ENCODE data around the gene PLA2G4E. TPM values are rescaled to one million over a fixed set of nuclear protein-coding genes. Genes with fewer than 3 reads are reported as not detected.

The PLA2G4E gene
- total RNA-seq, 1 experiment from 2014 or later = not detected

DNA sequence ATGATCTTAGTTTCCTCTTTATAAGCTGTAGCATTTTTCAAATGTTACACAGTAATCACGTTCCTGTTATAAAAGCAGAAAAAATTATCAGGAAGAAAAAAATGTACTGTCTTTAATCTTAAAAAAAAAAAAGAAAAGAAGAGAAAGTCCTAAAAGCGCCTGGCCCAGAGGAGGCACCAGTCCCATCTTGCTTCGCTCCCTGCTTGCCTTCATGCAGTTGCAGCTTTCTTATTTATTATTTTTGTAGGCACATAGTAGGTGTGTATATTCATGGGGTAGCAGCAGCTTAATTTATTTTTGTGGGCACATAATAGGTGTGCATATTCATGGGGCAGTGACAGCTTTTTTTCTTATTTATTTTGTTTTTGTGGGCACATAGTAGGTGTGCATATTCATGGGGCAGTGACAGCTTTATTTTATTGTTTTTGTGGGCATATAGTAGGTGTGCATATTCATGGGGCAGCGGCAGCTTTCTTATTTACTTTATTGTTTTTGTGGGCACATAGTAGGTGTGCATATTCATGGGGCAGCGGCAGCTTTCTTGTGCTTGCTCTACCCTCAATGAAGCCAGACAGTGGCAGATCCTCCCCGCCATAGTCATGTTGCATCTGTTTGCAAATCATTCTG is 43.0 kb downstream of the PLA2G4E start:
- H3K4me3 ChIP-seq (ENCODE audit: low read depth, low read length, poor library complexity, severe bottlenecking) = no peak overlapping the region
- DNase-seq (ENCODE audit: low spot score) = no peak
- H3K27me3 ChIP-seq (replicated peaks; ENCODE audit: insufficient read depth, low read depth, low read length, poor library complexity) = no peaks in the 10 kb centered on the region
- intact Hi-C loops (cut with micrococcal nuclease; ENCODE audit: unreplicated experiment) = loop anchor here (10.0 kb wide), 1 partner anchor 497 kb away; no protein-coding TSS in a partner anchor
- POLR2A ChIA-PET (ENCODE audit: low non-redundant PET) = no interaction called here
- CTCF ChIA-PET = interaction anchor here (0.6 kb wide), 1 partner anchor 84 kb away, joined by 3 read pairs; no protein-coding TSS in a partner anchor
- no peak for TF ChIP-seq EZH2 (IDR thresholded peaks at IDR 0.05; ENCODE audit: borderline replicate concordance, low read depth, low read length, poor library complexity, severe bottlenecking)
- TF ChIP-seq, protein P1, sequence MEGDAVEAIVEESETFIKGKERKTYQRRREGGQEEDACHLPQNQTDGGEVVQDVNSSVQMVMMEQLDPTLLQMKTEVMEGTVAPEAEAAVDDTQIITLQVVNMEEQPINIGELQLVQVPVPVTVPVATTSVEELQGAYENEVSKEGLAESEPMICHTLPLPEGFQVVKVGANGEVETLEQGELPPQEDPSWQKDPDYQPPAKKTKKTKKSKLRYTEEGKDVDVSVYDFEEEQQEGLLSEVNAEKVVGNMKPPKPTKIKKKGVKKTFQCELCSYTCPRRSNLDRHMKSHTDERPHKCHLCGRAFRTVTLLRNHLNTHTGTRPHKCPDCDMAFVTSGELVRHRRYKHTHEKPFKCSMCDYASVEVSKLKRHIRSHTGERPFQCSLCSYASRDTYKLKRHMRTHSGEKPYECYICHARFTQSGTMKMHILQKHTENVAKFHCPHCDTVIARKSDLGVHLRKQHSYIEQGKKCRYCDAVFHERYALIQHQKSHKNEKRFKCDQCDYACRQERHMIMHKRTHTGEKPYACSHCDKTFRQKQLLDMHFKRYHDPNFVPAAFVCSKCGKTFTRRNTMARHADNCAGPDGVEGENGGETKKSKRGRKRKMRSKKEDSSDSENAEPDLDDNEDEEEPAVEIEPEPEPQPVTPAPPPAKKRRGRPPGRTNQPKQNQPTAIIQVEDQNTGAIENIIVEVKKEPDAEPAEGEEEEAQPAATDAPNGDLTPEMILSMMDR (conservative IDR thresholded peaks at IDR 0.05; ENCODE audit: low read depth, low read length) = no peak
- H3K27ac ChIP-seq (ENCODE audit: low read depth, low read length, poor library complexity, severe bottlenecking) = no peak overlapping the region
- H3K4me1 ChIP-seq (ENCODE audit: insufficient read depth, low read length, poor library complexity, severe bottlenecking) = no peaks in the 10 kb centered on the region
- BruUV-seq (replicated peaks) = no TSS peak
- H3K9me3 ChIP-seq (ENCODE audit: low read depth, low read length, poor library complexity, severe bottlenecking) = no peaks in the 10 kb centered on the region
- no peaks in the 10 kb centered on the region for H3K36me3 ChIP-seq (ENCODE audit: insufficient read depth, low read length, poor library complexity, severe bottlenecking)

DNA sequence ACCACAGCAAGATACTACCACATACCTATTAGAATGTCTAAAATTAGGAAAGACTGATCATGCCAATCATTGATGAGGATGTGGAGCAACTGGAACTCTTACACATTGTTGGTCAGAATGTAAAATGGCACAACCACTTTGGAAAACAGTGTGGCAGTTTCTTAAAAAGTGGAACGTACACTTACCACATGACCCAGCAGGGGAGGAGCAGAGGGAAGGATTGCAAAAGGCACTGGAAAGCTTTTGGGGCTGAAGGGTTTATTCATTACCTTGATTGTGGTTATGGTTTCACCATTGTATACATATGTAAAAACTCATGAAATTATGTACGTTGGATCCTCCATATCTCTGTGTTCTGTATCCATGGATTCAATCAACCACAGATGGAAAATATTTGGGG is 45.2 kb downstream of the PLA2G4E start:
- no TSS peak for BruUV-seq (replicated peaks)
- Histone ChIP-seq H3K9me3 (ENCODE audit: low read depth, low read length, poor library complexity, severe bottlenecking) (no peaks in the 10 kb centered on the region), H3K27ac (ENCODE audit: low read depth, low read length, poor library complexity, severe bottlenecking) (no peak overlapping the region), H3K27me3 (replicated peaks; ENCODE audit: insufficient read depth, low read depth, low read length, poor library complexity) (no peaks in the 10 kb centered on the region), H3K36me3 (ENCODE audit: insufficient read depth, low read length, poor library complexity, severe bottlenecking) (no peaks in the 10 kb centered on the region), H3K4me3 (ENCODE audit: low read depth, low read length, poor library complexity, severe bottlenecking) (no peak overlapping the region), H3K4me1 (ENCODE audit: insufficient read depth, low read length, poor library complexity, severe bottlenecking) (peaks cover 8% of the 10 kb centered on the region)
- intact Hi-C loops (cut with micrococcal nuclease; ENCODE audit: unreplicated experiment) = loop anchor here (10.0 kb wide), 1 partner anchor 499 kb away; no protein-coding TSS in a partner anchor
- CTCF ChIA-PET = no interaction called here
- no peak for TF ChIP-seq EZH2 (IDR thresholded peaks at IDR 0.05; ENCODE audit: borderline replicate concordance, low read depth, low read length, poor library complexity, severe bottlenecking)
- TF ChIP-seq, protein P1 (conservative IDR thresholded peaks at IDR 0.05; ENCODE audit: low read depth, low read length) = no peak
- POLR2A ChIA-PET (ENCODE audit: low non-redundant PET) = no interaction called here
- no peak for DNase-seq (ENCODE audit: low spot score)

DNA sequence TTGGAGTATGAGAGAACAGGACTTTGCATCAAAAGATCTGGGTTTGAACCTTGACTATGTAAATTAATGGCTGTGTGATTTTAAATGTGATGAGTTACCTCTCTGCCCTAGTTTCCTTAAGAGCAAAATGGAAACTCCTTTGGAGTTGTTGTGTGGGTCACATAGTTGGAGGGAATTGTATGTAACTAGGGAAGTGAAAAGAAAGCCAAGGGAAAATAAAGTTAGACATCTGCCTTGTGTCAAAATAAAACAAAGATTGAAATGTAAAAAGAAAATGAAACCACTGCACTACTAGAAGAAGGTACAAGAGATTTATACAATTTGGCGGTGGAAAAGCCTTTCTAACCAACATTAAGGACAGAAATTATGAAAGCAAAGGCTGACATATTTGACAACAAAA is 46.8 kb downstream of the PLA2G4E start:
- Histone ChIP-seq H3K4me3 (ENCODE audit: low read depth, low read length, poor library complexity, severe bottlenecking) (no peak overlapping the region), H3K27ac (ENCODE audit: low read depth, low read length, poor library complexity, severe bottlenecking) (no peak overlapping the region), H3K27me3 (replicated peaks; ENCODE audit: insufficient read depth, low read depth, low read length, poor library complexity) (no peaks in the 10 kb centered on the region), H3K9me3 (ENCODE audit: low read depth, low read length, poor library complexity, severe bottlenecking) (no peaks in the 10 kb centered on the region), H3K4me1 (ENCODE audit: insufficient read depth, low read length, poor library complexity, severe bottlenecking) (peaks cover 22% of the 10 kb centered on the region), H3K36me3 (ENCODE audit: insufficient read depth, low read length, poor library complexity, severe bottlenecking) (no peaks in the 10 kb centered on the region)
- TF ChIP-seq EZH2 (IDR thresholded peaks at IDR 0.05; ENCODE audit: borderline replicate concordance, low read depth, low read length, poor library complexity, severe bottlenecking) = no peak
- TF ChIP-seq, protein P1 (conservative IDR thresholded peaks at IDR 0.05; ENCODE audit: low read depth, low read length) = no peak
- ChIA-PET CTCF (no interaction called here), POLR2A (ENCODE audit: low non-redundant PET) (no interaction called here)
- intact Hi-C loops (cut with micrococcal nuclease; ENCODE audit: unreplicated experiment) = loop anchor here (10.0 kb wide), 1 partner anchor 501 kb away; no protein-coding TSS in a partner anchor
- no peak for DNase-seq (ENCODE audit: low spot score)
- no TSS peak for BruUV-seq (replicated peaks)
